K562 (cell line): ENCODE results near the gene TOX3. TPM values are rescaled to one million over a fixed set of nuclear protein-coding genes. Genes with fewer than 3 reads are reported as not detected.

Source experiments
- ATAC-seq: fragments of 200-7000 bp; cut with Tn5 transposase; 3 replicates; pipeline ENCODE4 v1.9.1; 2020; ENCODE audit warnings: moderate library complexity
- BruUV-seq: library from RNA; stranded (reverse); fragments of 400-500 nt; replicated peaks from 2 replicates; lab custom pipeline; 2021; lab: Mats Ljungman, UMichigan
- CTCF ChIA-PET: fragments of 300-600 bp; formaldehyde crosslinking; extraction: SDS; loops from one replicate; lab custom pipeline; 2021; ENCODE audit warnings: low intra/inter-chr PET ratio; lab: Yijun Ruan, JAX
- POLR2A ChIA-PET: fragments of 300-600, 350-650 bp; sonication (Branson Sonifier 250); formaldehyde crosslinking; extraction: SDS; loops from one replicate; lab custom pipeline; 2021; ENCODE audit warnings: antibody characterized with exemption, inconsistent platforms; lab: Yijun Ruan, JAX
- DNase-seq, 4 experiments: peaks; one replicate each; pipeline versions ENCODE4 v3.0.0 to v3.0.0-alpha.2; 2011 to 2018; ENCODE audit warnings: low spot score in 3 of 4, mixed read lengths in 3 of 4; ENCODE audit errors: extremely low read depth in 1 of 4
- FAIRE-seq: peaks from 2 replicates; lab custom pipeline; 2011; peaks lifted over from hg19 to GRCh38; lab: Jason Lieb, UNC
- H2AFZ ChIP-seq: 2 replicates; pipeline ENCODE4 v1.6.0; 2011; ENCODE audit warnings: low read depth, low read length, control low read depth, inconsistent platforms
- H3K27ac ChIP-seq: fragments of 200-600 bp; 3 replicates; pipeline ENCODE4 v1.8.0; 2011; ENCODE audit warnings: low read depth, mild to moderate bottlenecking, control low read depth, inconsistent platforms, low read length, moderate library complexity, mixed read lengths; ENCODE audit errors: extremely low read depth
- H3K27me3 ChIP-seq, 2 experiments: fragments of 300-600 bp in 1 of 2; 2 replicates in 1 of 2; 3 replicates in 1 of 2; pipeline versions ENCODE4 v1.6.0 to v1.8.0; 2011; ENCODE audit warnings: inconsistent platforms in 2 of 2, low read length in 2 of 2, mild to moderate bottlenecking in 1 of 2, mixed read lengths in 1 of 2, moderate library complexity in 1 of 2; ENCODE audit not compliant: control insufficient read depth in 2 of 2, insufficient read depth in 2 of 2
- H3K36me3 ChIP-seq: fragments of 300-600 bp; 3 replicates; pipeline ENCODE4 v1.8.0; 2011; ENCODE audit warnings: mild to moderate bottlenecking, low read length, inconsistent platforms; ENCODE audit not compliant: control insufficient read depth, insufficient read depth
- H3K4me1 ChIP-seq, 2 experiments: fragments of 200-600 bp in 1 of 2; replicated peaks in 1 of 2; 2 replicates in 1 of 2; 3 replicates in 1 of 2; pipeline versions ENCODE4 v1.5.1 to v1.8.0; 2011; ENCODE audit warnings: inconsistent platforms in 2 of 2, low read length in 2 of 2, mild to moderate bottlenecking in 1 of 2, mixed read lengths in 1 of 2, moderate library complexity in 1 of 2; ENCODE audit not compliant: control insufficient read depth in 2 of 2, insufficient read depth in 2 of 2
- H3K4me2 ChIP-seq: 2 replicates; pipeline ENCODE4 v1.6.1; 2011; ENCODE audit warnings: low read length, control low read depth, inconsistent platforms, mixed read lengths; ENCODE audit not compliant: insufficient read depth
- H3K4me3 ChIP-seq: fragments of 200-600 bp; sonication (generic), shearing (Covaris generic); 2 replicates; pipeline ENCODE4 v1.5.1; 2016; ENCODE audit warnings: control low read depth, inconsistent platforms
- H3K79me2 ChIP-seq: fragments of 200-600 bp; 3 replicates; pipeline ENCODE4 v1.8.0; 2011; ENCODE audit warnings: low read length, inconsistent platforms; ENCODE audit not compliant: control insufficient read depth, insufficient read depth
- H3K9ac ChIP-seq, 2 experiments: 2 replicates each; pipeline versions ENCODE4 v1.6.0 to v1.6.1; 2011; ENCODE audit warnings: low read depth in 2 of 2, low read length in 2 of 2, control low read depth in 1 of 2, inconsistent platforms in 1 of 2, mild to moderate bottlenecking in 1 of 2, mixed read lengths in 1 of 2; ENCODE audit not compliant: insufficient read depth in 1 of 2
- H3K9me1 ChIP-seq: one replicate; pipeline ENCODE4 v1.6.0; 2011; ENCODE audit warnings: inconsistent platforms, mild to moderate bottlenecking, low read length, moderate library complexity; ENCODE audit not compliant: control insufficient read depth, insufficient read depth
- H3K9me3 ChIP-seq: replicated peaks from 2 replicates; pipeline ENCODE4 v1.5.1; 2011; ENCODE audit warnings: low read depth, low read length, inconsistent platforms; ENCODE audit not compliant: control insufficient read depth, insufficient read depth
- H4K20me1 ChIP-seq: replicated peaks from 2 replicates; pipeline ENCODE4 v1.6.1; 2011; ENCODE audit warnings: low read length, inconsistent platforms, mixed read lengths; ENCODE audit not compliant: control insufficient read depth, insufficient read depth
- ARNT ChIP-seq, 2 experiments: fragments of 450-650 bp; IDR thresholded peaks; 2 replicates each; pipeline ENCODE4 v1.6.1; 2016; ENCODE audit warnings: mild to moderate bottlenecking in 1 of 2
- MAX ChIP-seq: sonication (generic); formaldehyde crosslinking; IDR thresholded peaks from 2 replicates; pipeline ENCODE4 v1.9.0; 2022; ENCODE audit warnings: mild to moderate bottlenecking, missing genetic modification reagents
- REST ChIP-seq, 2 experiments: fragments of 450-650 bp; formaldehyde crosslinking in 1 of 2; IDR thresholded peaks; 2 replicates each; pipeline versions ENCODE4 v1.4.0 to v1.6.1; 2014 to 2020; ENCODE audit warnings: mild to moderate bottlenecking in 2 of 2, borderline replicate concordance in 1 of 2, low read depth in 1 of 2
- SRSF7 ChIP-seq: fragments of 200-400 bp; formaldehyde crosslinking; optimal IDR thresholded peaks from 2 replicates; pipeline ENCODE3; 2017; ENCODE audit warnings: mild to moderate bottlenecking, low read depth, low read length
- WGBS: fragments of 100-300 bp; shearing (Covaris generic); methylation state at CpG from one replicate; pipeline ENCODE4 v1.1.6; 2016; ENCODE audit warnings: low coverage, mixed read lengths; ENCODE audit not compliant: insufficient coverage; ENCODE audit errors: missing lambda C conversion rate; 5-methylcytosine and 5-hydroxymethylcytosine counted together
- in situ Hi-C: fragments of 300-500 bp; cut with MboI; formaldehyde crosslinking; loops from 4 replicates; pipeline ENCODE4 v1.15.0; 2018; ENCODE audit warnings: inconsistent platforms, mixed read lengths
- intact Hi-C: fragments of 100-400 bp; cut with micrococcal nuclease; formaldehyde crosslinking; loops from 2 replicates; pipeline ENCODE4 v1.14.2; 2022
- polyA plus RNA-seq, 8 experiments: library from polyadenylated mRNA; depleted of rRNA in 4 of 8; stranded (reverse) in 5 of 8; unstranded in 3 of 8; fragments of >200 nt; fragmentation: Nextera tagmentation in 2 of 8; fragmentation: Illumina TruSeq in 1 of 8; extraction: Ambion mirVana in 2 of 8; extraction: Trizol in 1 of 8; gene quantifications; 2 replicates each; pipeline versions ENCODE4 v1.2.1 to v1.2.3, GENCODE V29; 2011 to 2014; ENCODE audit warnings: inconsistent platforms in 1 of 8, missing spikeins in 1 of 8
- total RNA-seq, 7 experiments: library from RNA; depleted of rRNA in 6 of 7; stranded (reverse); fragments of >200 nt in 6 of 7; fragmentation: Illumina TruSeq in 2 of 7; extraction: Trizol in 2 of 7; gene quantifications; 2 replicates each; pipeline versions ENCODE4 v1.2.1 to v1.2.3, GENCODE V29; 2011 to 2021; ENCODE audit warnings: low replicate concordance in 1 of 7

Gene TOX3
- total and polyA plus RNA-seq, 9 of the 15 experiments (the other 6 are each of a cell fraction or from before 2014, with no cell fraction given) = not detected

GRCh38 chr16:52518884-52519283 lies 28.1 kb downstream of the TOX3 start:
- no TSS peak for BruUV-seq
- no peaks in the 10 kb centered on the region for H4K20me1 ChIP-seq
- H3K9me3 ChIP-seq = no peaks in the 10 kb centered on the region
- no peaks in the 10 kb centered on the region for H3K79me2 ChIP-seq
- H3K4me1 ChIP-seq = no peaks in the 10 kb centered on the region
- 2% methylated on average over 5 of the region's 5 CpGs for WGBS
- H3K9me1 ChIP-seq = no peaks in the 10 kb centered on the region
- no peaks in the 10 kb centered on the region for H3K36me3 ChIP-seq
- H3K4me3 ChIP-seq = no peak overlapping the region
- H3K9ac ChIP-seq = no peak overlapping the region
- ChIA-PET POLR2A (no interaction called here), CTCF (no interaction called here)
- no peak for ATAC-seq
- intact Hi-C loops = no loop called here
- FAIRE-seq = no peak
- no peak overlapping the region for H2AFZ ChIP-seq
- TF ChIP-seq SRSF7 (no peak), ARNT (IDR thresholded peaks at IDR 0.05) (no peak)
- in situ Hi-C loops = no loop called here
- no peak for DNase-seq
- H3K27ac ChIP-seq = no peak overlapping the region
- H3K27me3 ChIP-seq = no peaks in the 10 kb centered on the region
- H3K4me2 ChIP-seq = no peak overlapping the region

- FAIRE-seq (no peak), DNase-seq (no peak)
- TF ChIP-seq REST (IDR thresholded peaks at IDR 0.05; ENCODE audit: borderline replicate concordance) (peak; percentile 27; the same call in 1 of the 2 replicates), REST (CRISPR knock-in tag; IDR thresholded peaks at IDR 0.05; ENCODE audit: low read depth) (no peak), MAX (CRISPR knock-in tag) (no peak)
- TF ChIP-seq, all 486 proteins: peak for 1
- Histone ChIP-seq H2AFZ (no peak overlapping the region), H3K9me3 (no peaks in the 10 kb centered on the region), H3K9me1 (no peaks in the 10 kb centered on the region), H3K4me2 (no peak overlapping the region), H3K4me1 (no peaks in the 10 kb centered on the region), H3K27ac (no peak overlapping the region), H3K27me3 (no peaks in the 10 kb centered on the region), H4K20me1 (no peaks in the 10 kb centered on the region), H3K4me3 (no peak overlapping the region), H3K36me3 (no peaks in the 10 kb centered on the region), H3K9ac (no peak overlapping the region), H3K79me2 (no peaks in the 10 kb centered on the region)
- in situ Hi-C loops (no loop called here), intact Hi-C loops (no loop called here)
- 0% methylated on average over 4 of the region's 4 CpGs for WGBS
- no TSS peak for BruUV-seq
- no peak for ATAC-seq
- ChIA-PET POLR2A (no interaction called here), CTCF (no interaction called here)
Measured at GRCh38 chr16:52515068-52515671, 31.8 kb downstream of the TOX3 start.
